Upper lobe of right lung (tissue), 1 donor: Measurements from ENCODE around the gene NUP210. TPM values are rescaled to one million over a fixed set of nuclear protein-coding genes. Genes with fewer than 3 reads are reported as not detected.
"Not testable (repeated sequence)": the region's sequence is repeated elsewhere in the genome, so short reads cannot be mapped to it uniquely, and the experiment has no call there.

Source experiments
- ATAC-seq: fragments of 200-7000 bp; cut with Tn5 transposase; one replicate; pipeline ENCODE4 v1.9.1; 2020; ENCODE audit warnings: mild to moderate bottlenecking, moderate library complexity
- DNase-seq: peaks from one replicate; pipeline ENCODE4 v3.0.0-alpha.2; 2020
- H3K27ac ChIP-seq: fragments of 200-600 bp; one replicate; pipeline ENCODE4 v1.8.0; 2022
- H3K27me3 ChIP-seq: fragments of 200-600 bp; one replicate; pipeline ENCODE4 v1.8.0; 2022; ENCODE audit warnings: mild to moderate bottlenecking
- H3K36me3 ChIP-seq: fragments of 200-600 bp; one replicate; pipeline ENCODE4 v1.8.0; 2022
- H3K4me1 ChIP-seq: fragments of 200-600 bp; one replicate; pipeline ENCODE4 v1.8.0; 2022
- H3K4me3 ChIP-seq: fragments of 200-600 bp; one replicate; pipeline ENCODE4 v1.8.0; 2022; ENCODE audit warnings: mild to moderate bottlenecking
- H3K9me3 ChIP-seq: fragments of 200-600 bp; one replicate; pipeline ENCODE4 v1.8.0; 2022
- CTCF ChIP-seq: fragments of 200-600 bp; IDR thresholded peaks from one replicate; pipeline ENCODE4 v1.8.0; 2022; ENCODE audit warnings: antibody characterized with exemption
- intact Hi-C: fragments of 100-400 bp; cut with DNase I; formaldehyde crosslinking; loops from one replicate; pipeline ENCODE4 v1.11.0; 2022
- total RNA-seq: library from RNA; stranded (reverse); fragmentation: NEBNext Ultra II Directional; extraction: Animal tissue kit (Norgen Biotek cat#: 25700); gene quantifications from one replicate; pipeline ENCODE4 v1.2.1, GENCODE V29; 2021
- donor health status: DM: no; HTN: yes; CAD: no; lungs with severe emphysema.

NUP210 gene
- total RNA-seq, 1 donor from 2014 or later = 19.8 TPM

DNA sequence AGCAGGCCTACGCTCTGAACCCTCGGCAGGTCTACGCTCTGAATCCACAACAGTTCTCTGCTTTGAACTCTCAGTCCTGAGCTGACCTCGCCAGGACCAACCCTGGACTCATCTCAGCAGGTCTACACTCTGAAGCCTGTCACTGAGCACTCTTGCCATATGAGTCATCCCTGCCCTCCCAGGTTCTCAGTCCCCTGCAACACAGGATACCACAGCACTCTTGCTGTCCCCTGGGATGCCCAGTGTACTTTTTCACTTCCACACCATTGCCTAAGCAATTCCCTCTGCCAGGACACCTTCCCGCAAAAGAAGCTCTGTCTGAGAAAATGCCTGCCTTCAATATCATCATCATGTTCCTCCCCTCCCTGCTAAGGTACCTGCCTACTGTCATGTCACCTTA lies 42.0 kb downstream of the NUP210 start:
- TF ChIP-seq CTCF = no peak
- Histone ChIP-seq H3K27me3 (no peaks in the 10 kb centered on the region), H3K4me1 (no peaks in the 10 kb centered on the region), H3K4me3 (no peak overlapping the region), H3K27ac (no peak overlapping the region), H3K36me3 (no peaks in the 10 kb centered on the region), H3K9me3 (no peaks in the 10 kb centered on the region)
- ATAC-seq = no peak
- intact Hi-C loops = no loop called here
- no peak for DNase-seq

GRCh38 chr3:13377741-13378140 lies 42.4 kb downstream of the NUP210 start:
- H3K27ac ChIP-seq, DNase-seq, intact Hi-C loops, H3K9me3 ChIP-seq, ATAC-seq, H3K4me1 ChIP-seq, H3K4me3 ChIP-seq, H3K36me3 ChIP-seq, H3K27me3 ChIP-seq: not testable (repeated sequence)

GRCh38 chr3:13377021-13377420 lies 43.1 kb downstream of the NUP210 start:
- TF ChIP-seq CTCF = no peak
- no peak for DNase-seq
- Histone ChIP-seq H3K9me3 (no peaks in the 10 kb centered on the region), H3K27ac (no peak overlapping the region), H3K4me3 (no peak overlapping the region), H3K27me3 (no peaks in the 10 kb centered on the region), H3K36me3 (no peaks in the 10 kb centered on the region), H3K4me1 (no peaks in the 10 kb centered on the region)
- no peak for ATAC-seq
- intact Hi-C loops = no loop called here

- Histone ChIP-seq H3K36me3 (no peaks in the 10 kb centered on the region), H3K27ac (no peak overlapping the region), H3K4me1 (no peaks in the 10 kb centered on the region), H3K27me3 (no peaks in the 10 kb centered on the region), H3K4me3 (no peak overlapping the region), H3K9me3 (no peaks in the 10 kb centered on the region)
- DNase-seq = no peak
- no peak for TF ChIP-seq CTCF
- no peak for ATAC-seq
- intact Hi-C loops = no loop called here
Measured at GRCh38 chr3:13376091-13376490, 44.0 kb downstream of the NUP210 start.

GRCh38 chr3:13375464-13375863 lies 44.7 kb downstream of the NUP210 start:
- H3K4me1 ChIP-seq = no peaks in the 10 kb centered on the region
- no peak overlapping the region for H3K27ac ChIP-seq
- H3K36me3 ChIP-seq = no peaks in the 10 kb centered on the region
- DNase-seq (no peak), ATAC-seq (no peak)
- no peak overlapping the region for H3K4me3 ChIP-seq
- intact Hi-C loops = no loop called here
- TF ChIP-seq CTCF = no peak
- H3K27me3 ChIP-seq = no peaks in the 10 kb centered on the region
- H3K9me3 ChIP-seq = no peaks in the 10 kb centered on the region

GRCh38 chr3:13373975-13374586 lies 46.0 kb downstream of the NUP210 start:
- no peak for ATAC-seq
- Histone ChIP-seq H3K36me3 (no peaks in the 10 kb centered on the region), H3K4me1 (no peaks in the 10 kb centered on the region), H3K27ac (no peak overlapping the region), H3K4me3 (no peak overlapping the region), H3K9me3 (no peaks in the 10 kb centered on the region), H3K27me3 (no peaks in the 10 kb centered on the region)
- TF ChIP-seq CTCF = no peak
- intact Hi-C loops = no loop called here
- DNase-seq = no peak
